WTC11 (cell line): ENCODE results near the gene C2CD4A. TPM values are rescaled to one million over a fixed set of nuclear protein-coding genes. Genes with fewer than 3 reads are reported as not detected.

Experiments used
- ATAC-seq: fragments of 200-7000 bp; cut with Tn5 transposase; 2 replicates; pipeline ENCODE4 v1.10.0; 2021; ENCODE audit warnings: mild to moderate bottlenecking, moderate library complexity
- CTCF ChIA-PET: fragments of 300-600 bp; sonication (Branson Sonifier 250); formaldehyde crosslinking; loops from one replicate; lab custom pipeline; 2021; ENCODE audit warnings: antibody characterized with exemption; lab: Charles Lee
- POLR2A ChIA-PET: fragments of 350-600 bp; sonication (Branson Sonifier 250); formaldehyde crosslinking; loops from one replicate; lab custom pipeline; 2021; ENCODE audit warnings: antibody characterized with exemption; lab: Charles Lee
- DNase-seq: peaks from one replicate; pipeline ENCODE4 v3.0.0; 2021; ENCODE audit warnings: low spot score
- H3K27ac Mint-ChIP-seq: 2 replicates; pipeline ENCODE4 v1.8.0; 2021; ENCODE audit warnings: mixed read lengths
- H3K27me3 Mint-ChIP-seq: 2 replicates; pipeline ENCODE4 v1.8.0; 2021; ENCODE audit warnings: low read depth, mild to moderate bottlenecking, moderate library complexity, mixed read lengths
- H3K36me3 Mint-ChIP-seq: 2 replicates; pipeline ENCODE4 v1.8.0; 2021; ENCODE audit warnings: mixed read lengths
- H3K4me1 Mint-ChIP-seq: 2 replicates; pipeline ENCODE4 v1.8.0; 2022; ENCODE audit warnings: mixed read lengths
- H3K4me3 Mint-ChIP-seq: 2 replicates; pipeline ENCODE4 v1.8.0; 2021; ENCODE audit warnings: mild to moderate bottlenecking, moderate library complexity, mixed read lengths
- H3K9me3 Mint-ChIP-seq: 2 replicates; pipeline ENCODE4 v1.8.0; 2021; ENCODE audit warnings: mixed read lengths
- ESRRA ChIP-seq: sonication (generic); formaldehyde crosslinking; IDR thresholded peaks from 2 replicates; pipeline ENCODE4 v1.8.1; 2022; ENCODE audit warnings: mild to moderate bottlenecking, missing genetic modification reagents, borderline replicate concordance
- GABPB1 ChIP-seq: sonication (generic); formaldehyde crosslinking; IDR thresholded peaks from 2 replicates; pipeline ENCODE4 v1.8.1; 2023; ENCODE audit warnings: mild to moderate bottlenecking, missing genetic modification reagents
- GTF2I ChIP-seq: fragments of 250-450 bp; sonication (Bioruptor Pico); conservative IDR thresholded peaks from 2 replicates; pipeline ENCODE4 v1.4.0; 2021; ENCODE audit warnings: mild to moderate bottlenecking
- JUN ChIP-seq: sonication (generic); formaldehyde crosslinking; IDR thresholded peaks from 2 replicates; pipeline ENCODE4 v1.8.0; 2023; ENCODE audit warnings: mild to moderate bottlenecking, missing genetic modification reagents
- NR2C2 ChIP-seq: sonication (generic); formaldehyde crosslinking; IDR thresholded peaks from 2 replicates; pipeline ENCODE4 v1.8.0; 2022; ENCODE audit warnings: mild to moderate bottlenecking, missing genetic modification reagents
- SMAD3 ChIP-seq: sonication (generic); formaldehyde crosslinking; IDR thresholded peaks from 2 replicates; pipeline ENCODE4 v1.8.0; 2022; ENCODE audit warnings: missing genetic modification reagents, mild to moderate bottlenecking, borderline replicate concordance
- total RNA-seq: library from RNA; stranded (reverse); gene quantifications from 3 replicates; pipeline ENCODE4 v1.2.3, GENCODE V29; 2021
- TF ChIP-seq, protein P1 (sequence below): sonication (generic); formaldehyde crosslinking; IDR thresholded peaks from 2 replicates; pipeline ENCODE4 v1.8.1; 2022; ENCODE audit warnings: missing genetic modification reagents, borderline replicate concordance
- TF ChIP-seq, protein P2 (sequence below): fragments of 250-450 bp; sonication (Bioruptor Pico); IDR thresholded peaks from 2 replicates; pipeline ENCODE4 v1.9.0; 2021; ENCODE audit warnings: moderate library complexity, mild to moderate bottlenecking, inconsistent platforms, borderline replicate concordance
- TF ChIP-seq, protein P3 (sequence below): fragments of 250-450 bp; sonication (Bioruptor Pico); conservative IDR thresholded peaks from 2 replicates; pipeline ENCODE4 v1.9.0; 2021; ENCODE audit warnings: mild to moderate bottlenecking
- TF ChIP-seq, protein P4 (sequence below): sonication (generic); formaldehyde crosslinking; IDR thresholded peaks from 2 replicates; pipeline ENCODE4 v1.8.0; 2022; ENCODE audit warnings: mild to moderate bottlenecking, missing genetic modification reagents
- TF ChIP-seq, protein P5 (sequence below): sonication (generic); formaldehyde crosslinking; IDR thresholded peaks from 2 replicates; pipeline ENCODE4 v1.8.1; 2022; ENCODE audit warnings: low read depth, missing genetic modification reagents, borderline replicate concordance
- TF ChIP-seq, protein P6 (sequence below): sonication (generic); formaldehyde crosslinking; IDR thresholded peaks from 2 replicates; pipeline ENCODE4 v1.8.0; 2022; ENCODE audit warnings: missing genetic modification reagents
- TF ChIP-seq, protein P7 (sequence below): sonication (generic); formaldehyde crosslinking; conservative IDR thresholded peaks from 2 replicates; pipeline ENCODE4 v1.8.1; 2022; ENCODE audit warnings: mild to moderate bottlenecking, missing genetic modification reagents
- TF ChIP-seq, protein P8 (sequence below): sonication (generic); formaldehyde crosslinking; IDR thresholded peaks from 2 replicates; pipeline ENCODE4 v1.8.0; 2023; ENCODE audit warnings: mild to moderate bottlenecking, missing genetic modification reagents

The C2CD4A gene
- total RNA-seq, 1 experiment from 2014 or later = 0.42 TPM

DNA sequence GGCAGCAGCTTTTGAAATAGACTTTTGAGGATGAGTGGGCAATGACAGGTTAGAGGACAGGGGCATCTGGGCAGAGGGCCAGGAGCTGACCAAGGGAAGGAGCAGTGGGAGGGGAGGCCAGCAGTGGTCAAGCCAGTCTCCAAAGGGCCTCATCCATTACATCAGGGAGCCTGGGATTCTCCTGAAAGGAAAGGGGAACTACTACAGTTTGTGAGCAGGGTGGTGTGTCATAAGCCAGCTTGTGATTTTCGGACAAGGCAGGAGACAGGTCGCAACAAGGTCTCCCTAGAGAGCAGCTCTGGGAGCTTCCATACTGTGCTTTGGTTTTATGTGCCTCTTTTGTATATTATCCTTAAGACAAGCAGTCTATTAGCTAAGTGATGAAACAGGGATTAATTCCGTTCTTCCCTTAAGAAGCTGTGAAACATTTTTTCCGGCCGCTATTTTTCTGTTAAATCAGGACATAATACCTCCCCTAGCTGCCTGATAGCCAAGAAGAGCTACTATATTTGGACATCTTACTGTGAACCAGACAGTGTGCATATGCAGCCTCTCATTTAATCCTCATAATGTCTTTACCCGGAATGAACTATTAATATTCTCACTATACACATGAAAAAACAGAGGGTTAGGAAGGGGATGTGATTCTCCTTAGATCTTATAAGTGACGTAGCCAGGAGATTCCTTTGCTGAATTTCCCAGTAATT is 51.9 kb downstream of the C2CD4A start (continued):
- TF ChIP-seq, protein P1, sequence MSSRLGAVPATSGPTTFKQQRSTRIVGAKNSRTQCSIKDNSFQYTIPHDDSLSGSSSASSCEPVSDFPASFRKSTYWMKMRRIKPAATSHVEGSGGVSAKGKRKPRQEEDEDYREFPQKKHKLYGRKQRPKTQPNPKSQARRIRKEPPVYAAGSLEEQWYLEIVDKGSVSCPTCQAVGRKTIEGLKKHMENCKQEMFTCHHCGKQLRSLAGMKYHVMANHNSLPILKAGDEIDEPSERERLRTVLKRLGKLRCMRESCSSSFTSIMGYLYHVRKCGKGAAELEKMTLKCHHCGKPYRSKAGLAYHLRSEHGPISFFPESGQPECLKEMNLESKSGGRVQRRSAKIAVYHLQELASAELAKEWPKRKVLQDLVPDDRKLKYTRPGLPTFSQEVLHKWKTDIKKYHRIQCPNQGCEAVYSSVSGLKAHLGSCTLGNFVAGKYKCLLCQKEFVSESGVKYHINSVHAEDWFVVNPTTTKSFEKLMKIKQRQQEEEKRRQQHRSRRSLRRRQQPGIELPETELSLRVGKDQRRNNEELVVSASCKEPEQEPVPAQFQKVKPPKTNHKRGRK (CRISPR knock-in tag) = no peak

DNA sequence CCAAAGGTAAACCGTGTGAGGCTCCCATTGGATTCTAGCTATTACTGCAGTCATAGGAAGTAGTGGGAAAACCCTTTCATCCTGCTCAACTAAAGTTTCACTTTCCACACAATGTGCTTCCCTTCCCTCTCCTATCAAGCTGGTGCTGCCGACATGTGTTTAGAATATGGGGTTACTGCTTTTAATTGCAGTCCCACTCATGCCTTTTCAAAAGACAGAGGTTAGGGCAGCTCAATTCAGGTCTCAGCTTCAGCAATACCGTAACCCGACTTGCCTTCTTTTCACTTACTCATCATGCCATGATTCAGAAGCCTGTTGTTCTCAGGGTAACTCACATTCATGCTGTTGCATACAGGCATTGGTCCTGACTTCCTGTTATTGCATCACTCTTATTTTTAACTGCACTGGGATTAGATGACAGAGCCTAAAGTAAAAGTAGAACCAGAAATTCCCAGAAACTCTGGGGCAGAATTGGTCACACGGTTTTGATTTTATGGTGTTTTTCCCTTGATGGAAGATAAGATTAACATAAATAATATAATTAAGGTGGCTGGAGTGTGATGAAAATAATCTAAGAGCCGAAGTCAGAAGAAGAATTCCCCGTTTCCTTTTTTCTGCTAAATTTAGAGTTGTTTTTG is 52.6 kb downstream of the C2CD4A start:
- peak; percentile 22; the same call in 1 of the 2 replicates for ATAC-seq
- Mint-ChIP-seq H3K9me3 (no peaks in the 10 kb centered on the region; the same call in 1 of the 2 replicates), H3K4me3 (no peak overlapping the region), H3K36me3 (no peaks in the 10 kb centered on the region), H3K4me1 (peaks cover 15% of the 10 kb centered on the region), H3K27me3 (no peaks in the 10 kb centered on the region), H3K27ac (no peak overlapping the region)
- POLR2A ChIA-PET = no interaction called here
- CTCF ChIA-PET = no interaction called here
- TF ChIP-seq, protein P2, sequence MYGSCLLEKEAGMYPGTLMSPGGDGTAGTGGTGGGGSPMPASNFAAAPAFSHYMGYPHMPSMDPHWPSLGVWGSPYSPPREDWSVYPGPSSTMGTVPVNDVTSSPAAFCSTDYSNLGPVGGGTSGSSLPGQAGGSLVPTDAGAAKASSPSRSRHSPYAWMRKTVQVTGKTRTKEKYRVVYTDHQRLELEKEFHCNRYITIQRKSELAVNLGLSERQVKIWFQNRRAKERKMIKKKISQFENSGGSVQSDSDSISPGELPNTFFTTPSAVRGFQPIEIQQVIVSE = no peak
- TF ChIP-seq GABPB1 (CRISPR knock-in tag) = peak; percentile 89
- DNase-seq = no peak

DNA sequence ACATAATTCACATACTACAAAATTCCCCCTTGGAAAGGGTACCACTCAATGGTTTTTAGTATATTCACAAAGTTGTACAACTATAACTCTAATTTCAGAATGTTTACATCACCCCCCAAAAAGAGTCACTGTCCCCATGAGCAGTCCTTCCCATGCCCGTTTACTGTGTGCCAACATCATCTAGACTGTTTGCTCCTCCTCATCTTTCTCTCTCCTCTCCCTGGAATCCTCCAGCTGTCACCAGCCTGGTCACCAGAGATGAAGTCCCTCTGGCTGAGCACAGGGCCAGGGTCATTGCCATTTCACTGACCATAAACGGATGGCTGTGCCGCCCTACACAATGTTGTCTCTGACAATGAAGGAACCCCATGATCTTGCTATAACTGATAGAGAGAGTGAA is 53.1 kb downstream of the C2CD4A start:
- H3K27me3 Mint-ChIP-seq = no peaks in the 10 kb centered on the region
- no peaks in the 10 kb centered on the region for H3K36me3 Mint-ChIP-seq
- ChIA-PET CTCF (no interaction called here), POLR2A (no interaction called here)
- H3K4me3 Mint-ChIP-seq = no peak overlapping the region
- no peak overlapping the region for H3K27ac Mint-ChIP-seq
- DNase-seq (no peak), ATAC-seq (no peak)
- TF ChIP-seq, protein P3, sequence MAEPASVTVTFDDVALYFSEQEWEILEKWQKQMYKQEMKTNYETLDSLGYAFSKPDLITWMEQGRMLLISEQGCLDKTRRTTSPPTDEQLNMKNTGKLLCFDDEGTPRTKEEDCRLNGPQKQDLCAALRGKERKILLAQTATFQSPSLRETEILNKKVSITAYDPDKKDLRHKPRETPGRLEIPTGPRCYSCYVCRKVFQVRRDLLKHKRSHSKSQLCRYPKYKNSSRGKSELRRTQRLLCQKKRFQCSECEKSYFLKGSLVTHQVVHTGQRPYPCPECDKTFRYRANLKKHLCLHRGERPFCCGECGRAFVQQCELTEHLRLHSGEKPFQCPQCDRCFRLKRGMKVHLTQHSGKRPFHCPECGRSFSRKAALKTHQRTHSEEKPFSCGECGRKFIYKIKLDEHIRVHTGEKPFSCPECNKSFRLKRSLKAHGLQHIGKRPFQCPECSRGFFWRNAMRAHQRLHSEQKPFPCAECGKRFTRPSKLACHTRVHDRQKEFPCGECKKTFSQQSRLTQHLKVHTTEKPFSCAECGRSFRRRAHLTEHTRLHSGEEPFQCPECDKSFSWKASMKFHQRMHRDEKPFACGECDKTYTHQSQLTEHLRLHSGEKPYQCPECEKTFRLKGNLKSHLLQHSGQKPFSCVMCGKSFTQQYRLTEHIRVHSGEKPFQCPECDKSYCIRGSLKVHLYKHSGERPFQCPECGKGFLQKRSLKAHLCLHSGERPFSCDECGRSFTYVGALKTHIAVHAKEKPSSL (CRISPR knock-in tag) = no peak
- TF ChIP-seq, protein P4, sequence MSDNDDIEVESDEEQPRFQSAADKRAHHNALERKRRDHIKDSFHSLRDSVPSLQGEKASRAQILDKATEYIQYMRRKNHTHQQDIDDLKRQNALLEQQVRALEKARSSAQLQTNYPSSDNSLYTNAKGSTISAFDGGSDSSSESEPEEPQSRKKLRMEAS (CRISPR knock-in tag) = no peak
- TF ChIP-seq, protein P5, sequence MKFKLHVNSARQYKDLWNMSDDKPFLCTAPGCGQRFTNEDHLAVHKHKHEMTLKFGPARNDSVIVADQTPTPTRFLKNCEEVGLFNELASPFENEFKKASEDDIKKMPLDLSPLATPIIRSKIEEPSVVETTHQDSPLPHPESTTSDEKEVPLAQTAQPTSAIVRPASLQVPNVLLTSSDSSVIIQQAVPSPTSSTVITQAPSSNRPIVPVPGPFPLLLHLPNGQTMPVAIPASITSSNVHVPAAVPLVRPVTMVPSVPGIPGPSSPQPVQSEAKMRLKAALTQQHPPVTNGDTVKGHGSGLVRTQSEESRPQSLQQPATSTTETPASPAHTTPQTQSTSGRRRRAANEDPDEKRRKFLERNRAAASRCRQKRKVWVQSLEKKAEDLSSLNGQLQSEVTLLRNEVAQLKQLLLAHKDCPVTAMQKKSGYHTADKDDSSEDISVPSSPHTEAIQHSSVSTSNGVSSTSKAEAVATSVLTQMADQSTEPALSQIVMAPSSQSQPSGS (CRISPR knock-in tag) = no peak
- TF ChIP-seq ESRRA (CRISPR knock-in tag) (no peak), NR2C2 (CRISPR knock-in tag) (no peak), GTF2I (CRISPR knock-in tag) (no peak), SMAD3 (no peak), JUN (no peak)
- TF ChIP-seq, protein P6, sequence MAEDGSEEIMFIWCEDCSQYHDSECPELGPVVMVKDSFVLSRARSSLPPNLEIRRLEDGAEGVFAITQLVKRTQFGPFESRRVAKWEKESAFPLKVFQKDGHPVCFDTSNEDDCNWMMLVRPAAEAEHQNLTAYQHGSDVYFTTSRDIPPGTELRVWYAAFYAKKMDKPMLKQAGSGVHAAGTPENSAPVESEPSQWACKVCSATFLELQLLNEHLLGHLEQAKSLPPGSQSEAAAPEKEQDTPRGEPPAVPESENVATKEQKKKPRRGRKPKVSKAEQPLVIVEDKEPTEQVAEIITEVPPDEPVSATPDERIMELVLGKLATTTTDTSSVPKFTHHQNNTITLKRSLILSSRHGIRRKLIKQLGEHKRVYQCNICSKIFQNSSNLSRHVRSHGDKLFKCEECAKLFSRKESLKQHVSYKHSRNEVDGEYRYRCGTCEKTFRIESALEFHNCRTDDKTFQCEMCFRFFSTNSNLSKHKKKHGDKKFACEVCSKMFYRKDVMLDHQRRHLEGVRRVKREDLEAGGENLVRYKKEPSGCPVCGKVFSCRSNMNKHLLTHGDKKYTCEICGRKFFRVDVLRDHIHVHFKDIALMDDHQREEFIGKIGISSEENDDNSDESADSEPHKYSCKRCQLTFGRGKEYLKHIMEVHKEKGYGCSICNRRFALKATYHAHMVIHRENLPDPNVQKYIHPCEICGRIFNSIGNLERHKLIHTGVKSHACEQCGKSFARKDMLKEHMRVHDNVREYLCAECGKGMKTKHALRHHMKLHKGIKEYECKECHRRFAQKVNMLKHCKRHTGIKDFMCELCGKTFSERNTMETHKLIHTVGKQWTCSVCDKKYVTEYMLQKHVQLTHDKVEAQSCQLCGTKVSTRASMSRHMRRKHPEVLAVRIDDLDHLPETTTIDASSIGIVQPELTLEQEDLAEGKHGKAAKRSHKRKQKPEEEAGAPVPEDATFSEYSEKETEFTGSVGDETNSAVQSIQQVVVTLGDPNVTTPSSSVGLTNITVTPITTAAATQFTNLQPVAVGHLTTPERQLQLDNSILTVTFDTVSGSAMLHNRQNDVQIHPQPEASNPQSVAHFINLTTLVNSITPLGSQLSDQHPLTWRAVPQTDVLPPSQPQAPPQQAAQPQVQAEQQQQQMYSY (CRISPR knock-in tag) = no peak
- TF ChIP-seq, protein P7, sequence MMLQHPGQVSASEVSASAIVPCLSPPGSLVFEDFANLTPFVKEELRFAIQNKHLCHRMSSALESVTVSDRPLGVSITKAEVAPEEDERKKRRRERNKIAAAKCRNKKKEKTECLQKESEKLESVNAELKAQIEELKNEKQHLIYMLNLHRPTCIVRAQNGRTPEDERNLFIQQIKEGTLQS (CRISPR knock-in tag) = no peak
- TF ChIP-seq, protein P8, sequence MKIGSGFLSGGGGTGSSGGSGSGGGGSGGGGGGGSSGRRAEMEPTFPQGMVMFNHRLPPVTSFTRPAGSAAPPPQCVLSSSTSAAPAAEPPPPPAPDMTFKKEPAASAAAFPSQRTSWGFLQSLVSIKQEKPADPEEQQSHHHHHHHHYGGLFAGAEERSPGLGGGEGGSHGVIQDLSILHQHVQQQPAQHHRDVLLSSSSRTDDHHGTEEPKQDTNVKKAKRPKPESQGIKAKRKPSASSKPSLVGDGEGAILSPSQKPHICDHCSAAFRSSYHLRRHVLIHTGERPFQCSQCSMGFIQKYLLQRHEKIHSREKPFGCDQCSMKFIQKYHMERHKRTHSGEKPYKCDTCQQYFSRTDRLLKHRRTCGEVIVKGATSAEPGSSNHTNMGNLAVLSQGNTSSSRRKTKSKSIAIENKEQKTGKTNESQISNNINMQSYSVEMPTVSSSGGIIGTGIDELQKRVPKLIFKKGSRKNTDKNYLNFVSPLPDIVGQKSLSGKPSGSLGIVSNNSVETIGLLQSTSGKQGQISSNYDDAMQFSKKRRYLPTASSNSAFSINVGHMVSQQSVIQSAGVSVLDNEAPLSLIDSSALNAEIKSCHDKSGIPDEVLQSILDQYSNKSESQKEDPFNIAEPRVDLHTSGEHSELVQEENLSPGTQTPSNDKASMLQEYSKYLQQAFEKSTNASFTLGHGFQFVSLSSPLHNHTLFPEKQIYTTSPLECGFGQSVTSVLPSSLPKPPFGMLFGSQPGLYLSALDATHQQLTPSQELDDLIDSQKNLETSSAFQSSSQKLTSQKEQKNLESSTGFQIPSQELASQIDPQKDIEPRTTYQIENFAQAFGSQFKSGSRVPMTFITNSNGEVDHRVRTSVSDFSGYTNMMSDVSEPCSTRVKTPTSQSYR (CRISPR knock-in tag) = no peak
- H3K9me3 Mint-ChIP-seq = no peaks in the 10 kb centered on the region; the same call in 1 of the 2 replicates
- H3K4me1 Mint-ChIP-seq = peaks cover 20% of the 10 kb centered on the region
